Gastroesophageal sphincter (tissue), 4 donors: Measurements from ENCODE around the gene PPOX. TPM values are rescaled to one million over a fixed set of nuclear protein-coding genes. Genes with fewer than 3 reads are reported as not detected.
A peak's percentile ranks its signal among the peaks of the same experiment; 100 is the strongest.

Experiments used
- ATAC-seq: fragments of 150-250 bp; one replicate; pipeline ENCODE4 v1.9.1; 2016; ENCODE audit warnings: mild to moderate bottlenecking, moderate library complexity
- H3K27ac ChIP-seq, 4 donors: fragments of 200-600 bp; sonication (generic) in 3 of 4; 1 replicate in 3 of 4; 2 replicates in 1 of 4; pipeline ENCODE4 v1.5.1; 2016 to 2019
- H3K27me3 ChIP-seq: fragments of 200-600 bp; sonication (generic); one replicate; pipeline ENCODE4 v1.5.1; 2019
- H3K36me3 ChIP-seq, 2 donors: fragments of 200-600 bp; sonication (generic); one replicate each; pipeline ENCODE4 v1.5.1; 2019; ENCODE audit warnings: control low read depth in 1 of 2
- H3K4me1 ChIP-seq, 3 donors: fragments of 200-600 bp; sonication (generic); 1 replicate in 2 of 3; 2 replicates in 1 of 3; pipeline ENCODE4 v1.5.1; 2016 to 2019; ENCODE audit warnings: control low read depth in 2 of 3
- H3K4me3 ChIP-seq, 2 donors: fragments of 200-600 bp; sonication (generic); one replicate each; pipeline ENCODE4 v1.5.1; 2019; ENCODE audit warnings: mild to moderate bottlenecking in 1 of 2, moderate library complexity in 1 of 2
- H3K9me3 ChIP-seq, 3 donors: fragments of 200-600 bp; sonication (generic); one replicate each; pipeline ENCODE4 v1.5.1; 2017 to 2019; ENCODE audit warnings: control low read depth in 2 of 3
- CTCF ChIP-seq, 4 experiments: fragments of 200-600 bp in 2 of 4; fragments of 450-650 bp in 2 of 4; sonication (generic) in 1 of 4; IDR thresholded peaks; one replicate each; pipeline ENCODE4 v1.5.1; 2017 to 2019; ENCODE audit warnings: antibody characterized with exemption in 4 of 4, mild to moderate bottlenecking in 2 of 4, moderate library complexity in 2 of 4
- EP300 ChIP-seq: sonication (generic); formaldehyde crosslinking; IDR thresholded peaks from one replicate; pipeline ENCODE4 v1.6.1; 2017; ENCODE audit warnings: antibody characterized with exemption, mild to moderate bottlenecking
- POLR2A ChIP-seq, 2 donors: fragments of 450-650 bp; IDR thresholded peaks; one replicate each; pipeline ENCODE4 v1.6.1; 2017; ENCODE audit warnings: antibody characterized with exemption in 2 of 2, mild to moderate bottlenecking in 2 of 2, moderate library complexity in 1 of 2
- POLR2AphosphoS5 ChIP-seq: sonication (generic); formaldehyde crosslinking; IDR thresholded peaks from one replicate; pipeline ENCODE4 v1.6.1; 2017; ENCODE audit warnings: antibody characterized with exemption
- WGBS, 2 donors: methylation state at CpG; one replicate each; pipeline ENCODE4 v1.1.5; 2018; ENCODE audit warnings: low coverage in 1 of 2; 5-methylcytosine and 5-hydroxymethylcytosine counted together
- total RNA-seq, 4 donors: library from RNA; depleted of rRNA; stranded (reverse); fragments of >200 nt; gene quantifications; one replicate each; pipeline ENCODE4 v1.1.0, GENCODE V29; 2016

The PPOX gene
- total RNA-seq, 4 donors from 2014 or later: 10.5 to 27.4 (median 17.6) TPM

DNA sequence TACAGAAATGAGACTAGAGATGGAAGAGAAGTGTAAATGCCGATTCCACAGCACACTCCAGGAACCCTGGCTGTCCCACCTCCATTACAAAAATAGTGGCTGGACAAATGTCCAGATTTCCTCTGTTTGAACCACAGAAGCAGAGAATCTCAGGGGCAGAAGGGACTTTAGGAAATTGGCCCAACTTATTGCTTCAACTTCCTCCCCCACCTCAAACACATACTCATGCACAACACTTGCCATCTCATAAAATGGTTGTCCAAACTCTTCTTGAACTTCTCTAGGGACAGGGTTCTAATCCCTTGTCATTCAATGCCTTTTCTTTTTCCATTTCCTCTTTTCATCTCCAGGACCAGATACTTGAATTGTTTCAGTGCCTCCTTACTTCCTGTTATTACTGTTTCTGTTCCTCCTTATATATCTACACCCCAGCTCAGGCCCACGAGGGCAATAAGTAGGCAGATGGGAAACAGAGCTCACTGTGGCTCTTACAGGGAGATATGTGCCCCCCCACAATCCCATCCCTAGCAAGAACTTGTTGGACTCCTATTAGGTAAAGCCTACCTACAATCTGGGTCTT, 19.6 kb downstream of the PPOX start:
- 23 to 56% methylated on average over 1 to 2 of the region's 2 CpGs for WGBS, 2 donors
- H3K36me3 ChIP-seq: peaks cover 0 to 2% of the 10 kb centered on the region in 2 donors
- H3K27ac ChIP-seq: peak overlapping the region in 3 of 4 donors; percentile 55 to 78 (median 72)
- H3K9me3 ChIP-seq: no peaks in the 10 kb centered on the region
- H3K27me3 ChIP-seq: peaks cover 2% of the 10 kb centered on the region
- no peak overlapping the region for H3K4me3 ChIP-seq
- H3K4me1 ChIP-seq: peaks cover 0 to 16% (median 0%) of the 10 kb centered on the region in 3 donors
- TF ChIP-seq POLR2A (IDR thresholded peaks at IDR 0.05) (no peak), CTCF (IDR thresholded peaks at IDR 0.05) (no peak), EP300 (no peak)
- peak; percentile 23 for ATAC-seq

- no peak overlapping the region for H3K4me3 ChIP-seq
- peaks cover 4% of the 10 kb centered on the region for H3K27me3 ChIP-seq
- H3K27ac ChIP-seq: no peak overlapping the region
- H3K4me1 ChIP-seq: peaks cover 0 to 19% (median 0%) of the 10 kb centered on the region in 3 donors
- WGBS, 2 donors: 66 to 76% methylated on average over 2 to 3 of the region's 3 CpGs
- peaks cover 0 to 16% of the 10 kb centered on the region in 2 donors for H3K36me3 ChIP-seq
- no peak for ATAC-seq
- no peaks in the 10 kb centered on the region for H3K9me3 ChIP-seq
- TF ChIP-seq POLR2AphosphoS5: no peak
- TF ChIP-seq CTCF (IDR thresholded peaks at IDR 0.05): no peak
- TF ChIP-seq POLR2A (IDR thresholded peaks at IDR 0.05): no peak
- TF ChIP-seq EP300: no peak
Observed at GRCh38 chr1:161187311-161187710, 21.1 kb downstream of the PPOX start.

DNA sequence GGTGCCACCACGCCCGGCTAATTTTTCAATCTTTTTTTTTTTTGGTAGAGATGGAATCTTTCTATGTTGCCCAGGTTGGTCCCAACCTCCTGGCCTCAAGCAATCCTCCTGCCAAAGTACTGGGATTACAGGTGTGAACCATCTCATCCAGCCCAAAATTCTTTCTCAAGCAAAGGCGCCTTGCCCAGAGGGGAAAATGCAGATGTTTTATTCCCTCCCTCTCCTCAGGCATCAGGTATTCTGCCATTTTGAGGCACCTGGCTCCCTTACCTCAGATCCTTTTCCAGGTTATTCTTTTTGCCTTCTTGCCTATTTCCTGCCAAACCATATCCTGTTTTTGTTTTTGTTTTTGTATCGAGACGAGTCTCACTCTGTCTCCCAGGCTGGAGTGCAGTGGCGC, 22.2 kb downstream of the PPOX start:
- H3K27me3 ChIP-seq: peaks cover 4% of the 10 kb centered on the region
- H3K9me3 ChIP-seq: no peaks in the 10 kb centered on the region
- H3K27ac ChIP-seq: no peak overlapping the region
- H3K4me3 ChIP-seq: no peak overlapping the region
- peaks cover 0 to 30% (median 5%) of the 10 kb centered on the region in 3 donors for H3K4me1 ChIP-seq
- WGBS, 2 donors: 83% methylated on average over 6 of the region's 6 CpGs; no CpG with 5 or more reads in 1 of the 2 donors
- no peak for TF ChIP-seq CTCF (IDR thresholded peaks at IDR 0.05)
- TF ChIP-seq POLR2A (IDR thresholded peaks at IDR 0.05): no peak
- TF ChIP-seq EP300: no peak
- TF ChIP-seq POLR2AphosphoS5: no peak
- peaks cover 0 to 16% of the 10 kb centered on the region in 2 donors for H3K36me3 ChIP-seq
- no peak for ATAC-seq

GRCh38 chr1:161189036-161189435, 22.8 kb downstream of the PPOX start:
- WGBS, 2 donors: 78 to 88% methylated on average over 4 to 5 of the region's 5 CpGs
- Histone ChIP-seq H3K36me3 (peaks cover 0 to 16% of the 10 kb centered on the region in 2 donors), H3K9me3 (no peaks in the 10 kb centered on the region), H3K27ac (no peak overlapping the region), H3K4me1 (peaks cover 0 to 36% (median 5%) of the 10 kb centered on the region in 3 donors), H3K27me3 (peaks cover 4% of the 10 kb centered on the region), H3K4me3 (no peak overlapping the region)
- no peak for ATAC-seq
- TF ChIP-seq POLR2AphosphoS5 (no peak), CTCF (IDR thresholded peaks at IDR 0.05) (no peak), EP300 (no peak), POLR2A (IDR thresholded peaks at IDR 0.05) (no peak)

DNA sequence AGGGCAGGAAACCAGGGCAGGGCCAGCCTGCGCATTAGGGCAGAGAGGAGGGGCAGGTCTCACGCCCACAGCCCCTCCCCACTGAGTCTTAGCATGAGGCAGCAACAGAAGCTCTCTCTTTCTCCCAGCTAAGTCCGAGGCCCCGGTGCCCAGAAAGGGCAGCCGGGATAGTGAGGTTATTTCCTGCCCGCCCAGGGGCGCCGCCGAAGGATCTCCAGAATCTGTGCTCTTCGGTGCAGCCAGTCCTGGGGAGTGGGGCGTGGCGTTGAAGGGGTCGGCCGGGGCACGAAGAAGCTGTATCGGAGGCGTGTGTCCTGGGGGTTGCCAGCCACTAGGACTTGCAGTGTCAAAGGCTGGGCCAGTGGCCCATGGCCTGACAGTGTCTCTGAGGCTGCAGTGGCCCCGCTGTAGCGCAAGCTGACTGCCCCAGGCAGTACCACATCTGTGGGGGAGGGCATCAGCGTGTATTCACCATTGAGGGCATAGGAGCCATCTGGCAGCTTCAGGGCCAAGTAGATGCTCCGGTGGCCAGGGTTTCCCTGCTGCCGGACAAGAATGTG, 24.8 kb downstream of the PPOX start:
- TF ChIP-seq POLR2AphosphoS5 (no peak), EP300 (no peak)
- Histone ChIP-seq H3K4me1 (peaks cover 0 to 42% (median 5%) of the 10 kb centered on the region in 3 donors), H3K27ac (no peak overlapping the region), H3K27me3 (peaks cover 4% of the 10 kb centered on the region), H3K4me3 (no peak overlapping the region), H3K9me3 (no peaks in the 10 kb centered on the region), H3K36me3 (peaks cover 0 to 19% of the 10 kb centered on the region in 2 donors)
- WGBS, 2 donors: 77% methylated on average over 4 of the region's 22 CpGs; no CpG with 5 or more reads in 1 of the 2 donors
- ATAC-seq: no peak
